Calu3 (cell line): Measurements from ENCODE around the gene CFAP45. TPM values are rescaled to one million over a fixed set of nuclear protein-coding genes. Genes with fewer than 3 reads are reported as not detected.
A peak's percentile ranks its signal among the peaks of the same experiment; 100 is the strongest.

ENCODE experiments used
- BruUV-seq: library from RNA; stranded (reverse); fragments of 400-500 nt; replicated peaks from 2 replicates; lab custom pipeline; 2021; lab: Mats Ljungman, UMichigan
- CTCF ChIA-PET: fragments of 300-600 bp; sonication (Branson Sonifier 250); formaldehyde crosslinking; loops from one replicate; lab custom pipeline; 2022; ENCODE audit warnings: antibody characterized with exemption; lab: Charles Lee
- DNase-seq: peaks from one replicate; pipeline ENCODE4 v3.0.0; 2022
- H3K27ac Mint-ChIP-seq: one replicate; pipeline ENCODE4 v1.8.0; 2022; ENCODE audit warnings: mixed read lengths; ENCODE audit not compliant: unreplicated experiment
- H3K27me3 Mint-ChIP-seq: one replicate; pipeline ENCODE4 v1.8.0; 2022; ENCODE audit warnings: mixed read lengths; ENCODE audit not compliant: unreplicated experiment
- H3K36me3 Mint-ChIP-seq: one replicate; pipeline ENCODE4 v1.8.0; 2022; ENCODE audit warnings: mild to moderate bottlenecking, moderate library complexity, mixed read lengths; ENCODE audit not compliant: insufficient read depth, unreplicated experiment
- H3K4me1 Mint-ChIP-seq: one replicate; pipeline ENCODE4 v1.8.0; 2022; ENCODE audit warnings: mild to moderate bottlenecking, low read depth, mixed read lengths; ENCODE audit not compliant: unreplicated experiment
- H3K4me3 Mint-ChIP-seq: one replicate; pipeline ENCODE4 v1.8.0; 2022; ENCODE audit warnings: mild to moderate bottlenecking, low read depth, moderate library complexity, mixed read lengths; ENCODE audit not compliant: unreplicated experiment
- H3K9me3 Mint-ChIP-seq: one replicate; pipeline ENCODE4 v1.8.0; 2022; ENCODE audit warnings: low read depth, mixed read lengths; ENCODE audit not compliant: unreplicated experiment
- CTCF ChIP-seq: fragments of 200-600 bp; IDR thresholded peaks from one replicate; pipeline ENCODE4 v1.8.0; 2022; ENCODE audit warnings: antibody characterized with exemption; ENCODE audit not compliant: unreplicated experiment
- intact Hi-C: fragments of 100-400 bp; cut with micrococcal nuclease; formaldehyde crosslinking; loops from one replicate; pipeline ENCODE4 v1.10.0; 2022; ENCODE audit not compliant: unreplicated experiment
- total RNA-seq: library from RNA; stranded (reverse); gene quantifications from 2 replicates; pipeline ENCODE4 v1.2.3, GENCODE V29; 2022

CFAP45 gene
- total RNA-seq, 1 experiment from 2014 or later = 1.8 TPM

DNA sequence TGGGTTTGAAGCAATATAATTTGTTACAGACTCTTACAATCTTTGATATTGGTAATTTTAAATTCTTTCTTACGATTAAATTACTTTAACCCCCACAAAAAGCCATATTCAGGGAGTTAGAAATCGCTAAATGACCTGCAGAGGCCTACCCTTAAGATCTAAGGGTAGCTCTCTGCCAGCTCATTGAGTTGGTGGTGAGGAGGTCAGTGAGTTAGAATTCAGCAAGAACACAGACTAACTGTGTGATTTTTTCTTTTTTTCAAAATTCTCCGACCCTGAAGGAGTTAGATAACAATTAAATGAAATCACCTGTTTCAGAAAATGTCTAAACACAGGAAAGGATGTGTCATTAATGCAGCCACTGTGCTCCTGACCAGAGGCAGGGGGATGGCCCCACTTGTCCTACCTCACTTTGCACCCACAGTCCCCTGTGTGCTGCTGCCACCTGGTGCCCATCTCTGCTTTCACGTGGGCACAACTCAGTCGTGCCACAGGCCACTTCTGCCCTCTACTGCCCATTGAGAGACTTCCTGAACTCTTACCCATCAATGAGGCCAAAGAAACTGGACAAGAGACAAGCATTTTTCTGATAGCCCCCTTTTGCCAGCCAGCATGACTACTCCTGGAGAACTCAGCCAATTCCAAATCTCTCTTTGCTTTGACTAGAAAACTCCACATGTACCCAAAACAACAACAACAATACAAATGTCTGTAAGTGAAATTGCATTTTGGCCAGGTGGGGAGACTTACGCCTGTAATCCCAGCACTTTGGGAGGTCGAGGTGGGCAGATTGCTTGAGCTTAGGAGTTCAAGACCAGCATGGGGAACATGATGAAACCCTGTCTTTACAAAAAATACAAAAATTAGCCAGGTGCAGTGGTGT, 8.4 kb downstream of the CFAP45 start:
- CTCF ChIA-PET = interaction anchor here (1.0 to 4.5 kb wide), 10 partner anchors 10 to 680 kb away, joined by 3 to 110 read pairs (median 8); partner anchors contain the start of genes DUSP23 and IGSF9
- Mint-ChIP-seq H3K27ac (no peak overlapping the region), H3K4me3 (no peak overlapping the region), H3K9me3 (no peaks in the 10 kb centered on the region), H3K4me1 (peaks cover 11% of the 10 kb centered on the region), H3K27me3 (no peaks in the 10 kb centered on the region), H3K36me3 (no peaks in the 10 kb centered on the region)
- intact Hi-C loops = loop anchor here (1.0 to 5.0 kb wide), 8 partner anchors 37 to 731 kb away; partner anchors contain the start of gene IGSF9
- TF ChIP-seq CTCF = peak; percentile 99
- BruUV-seq = no TSS peak
- peak; percentile 91 for DNase-seq

GRCh38 chr1:159890390-159890789, 9.6 kb downstream of the CFAP45 start:
- peak overlapping the region; percentile 12 for H3K27ac Mint-ChIP-seq

DNA sequence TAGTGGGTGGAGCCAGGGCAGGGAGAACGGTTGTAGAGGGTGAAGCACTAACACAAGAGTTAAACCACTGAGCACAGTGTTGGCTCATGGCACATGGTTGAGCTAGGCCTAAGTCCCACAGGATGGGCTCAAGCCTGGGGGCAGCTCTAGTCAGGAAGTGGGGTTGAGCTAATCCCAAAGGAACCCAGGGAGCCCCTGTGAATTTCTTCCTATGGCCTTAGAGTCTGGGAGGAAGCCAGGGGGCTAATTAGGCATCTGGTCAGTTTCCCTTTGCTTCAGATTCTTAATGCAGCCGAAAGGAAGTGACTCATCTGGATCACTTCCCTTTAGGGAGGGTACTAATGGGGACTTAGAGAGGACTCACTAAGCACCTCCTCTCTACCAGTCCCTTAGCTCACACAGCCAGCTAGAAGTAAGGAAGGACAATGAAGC, 10.1 kb downstream of the CFAP45 start:
- H3K9me3 Mint-ChIP-seq = no peaks in the 10 kb centered on the region
- no peaks in the 10 kb centered on the region for H3K27me3 Mint-ChIP-seq
- no peaks in the 10 kb centered on the region for H3K36me3 Mint-ChIP-seq
- intact Hi-C loops = loop anchor here (2.0 to 5.0 kb wide), 5 partner anchors 35 to 729 kb away; no protein-coding TSS in a partner anchor
- DNase-seq = peak; percentile 30
- peak overlapping the region; percentile 12 for H3K27ac Mint-ChIP-seq
- CTCF ChIA-PET = interaction anchor here (1.0 to 4.5 kb wide), 7 partner anchors 10 to 678 kb away, joined by 3 to 110 read pairs (median 4); no protein-coding TSS in a partner anchor
- TF ChIP-seq CTCF = no peak
- peaks cover 11% of the 10 kb centered on the region for H3K4me1 Mint-ChIP-seq
- H3K4me3 Mint-ChIP-seq = no peak overlapping the region
- no TSS peak for BruUV-seq

More at GRCh38 chr1:159890390-159890789, 9.6 kb downstream of the CFAP45 start:
- H3K4me1 Mint-ChIP-seq = peaks cover 11% of the 10 kb centered on the region
- no peaks in the 10 kb centered on the region for H3K9me3 Mint-ChIP-seq
- CTCF ChIA-PET = interaction anchor here (1.0 to 4.5 kb wide), 8 partner anchors 10 to 679 kb away, joined by 3 to 110 read pairs (median 6); no protein-coding TSS in a partner anchor
- no peaks in the 10 kb centered on the region for H3K36me3 Mint-ChIP-seq
- H3K27me3 Mint-ChIP-seq = no peaks in the 10 kb centered on the region
- intact Hi-C loops = loop anchor here (2.0 to 5.0 kb wide), 5 partner anchors 36 to 730 kb away; no protein-coding TSS in a partner anchor
- BruUV-seq = no TSS peak
- TF ChIP-seq CTCF = no peak
- no peak overlapping the region for H3K4me3 Mint-ChIP-seq
- DNase-seq = no peak

- Mint-ChIP-seq H3K36me3 (no peaks in the 10 kb centered on the region), H3K4me3 (no peak overlapping the region), H3K27ac (peak overlapping the region; percentile 12), H3K27me3 (no peaks in the 10 kb centered on the region), H3K4me1 (peaks cover 11% of the 10 kb centered on the region), H3K9me3 (no peaks in the 10 kb centered on the region)
- intact Hi-C loops = no loop called here
- no peak for DNase-seq
- CTCF ChIA-PET = interaction anchor here (0.6 to 4.5 kb wide), 7 partner anchors 25 to 118 kb away, joined by 3 to 110 read pairs (median 4); no protein-coding TSS in a partner anchor
- BruUV-seq = no TSS peak
- no peak for TF ChIP-seq CTCF
Observed at GRCh38 chr1:159889202-159889601, 10.8 kb downstream of the CFAP45 start.
